ENCODE measurements around the gene FMNL1. TPM values are rescaled to one million over a fixed set of nuclear protein-coding genes. Genes with fewer than 3 reads are reported as not detected.

Gene FMNL1, protein sequence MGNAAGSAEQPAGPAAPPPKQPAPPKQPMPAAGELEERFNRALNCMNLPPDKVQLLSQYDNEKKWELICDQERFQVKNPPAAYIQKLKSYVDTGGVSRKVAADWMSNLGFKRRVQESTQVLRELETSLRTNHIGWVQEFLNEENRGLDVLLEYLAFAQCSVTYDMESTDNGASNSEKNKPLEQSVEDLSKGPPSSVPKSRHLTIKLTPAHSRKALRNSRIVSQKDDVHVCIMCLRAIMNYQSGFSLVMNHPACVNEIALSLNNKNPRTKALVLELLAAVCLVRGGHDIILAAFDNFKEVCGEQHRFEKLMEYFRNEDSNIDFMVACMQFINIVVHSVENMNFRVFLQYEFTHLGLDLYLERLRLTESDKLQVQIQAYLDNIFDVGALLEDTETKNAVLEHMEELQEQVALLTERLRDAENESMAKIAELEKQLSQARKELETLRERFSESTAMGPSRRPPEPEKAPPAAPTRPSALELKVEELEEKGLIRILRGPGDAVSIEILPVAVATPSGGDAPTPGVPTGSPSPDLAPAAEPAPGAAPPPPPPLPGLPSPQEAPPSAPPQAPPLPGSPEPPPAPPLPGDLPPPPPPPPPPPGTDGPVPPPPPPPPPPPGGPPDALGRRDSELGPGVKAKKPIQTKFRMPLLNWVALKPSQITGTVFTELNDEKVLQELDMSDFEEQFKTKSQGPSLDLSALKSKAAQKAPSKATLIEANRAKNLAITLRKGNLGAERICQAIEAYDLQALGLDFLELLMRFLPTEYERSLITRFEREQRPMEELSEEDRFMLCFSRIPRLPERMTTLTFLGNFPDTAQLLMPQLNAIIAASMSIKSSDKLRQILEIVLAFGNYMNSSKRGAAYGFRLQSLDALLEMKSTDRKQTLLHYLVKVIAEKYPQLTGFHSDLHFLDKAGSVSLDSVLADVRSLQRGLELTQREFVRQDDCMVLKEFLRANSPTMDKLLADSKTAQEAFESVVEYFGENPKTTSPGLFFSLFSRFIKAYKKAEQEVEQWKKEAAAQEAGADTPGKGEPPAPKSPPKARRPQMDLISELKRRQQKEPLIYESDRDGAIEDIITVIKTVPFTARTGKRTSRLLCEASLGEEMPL
- total RNA-seq (100 to 1,000 TPM; 324 to 595 (median 396) TPM), polyA plus RNA-seq (10 to 100 TPM; 19.0 to 36.4 TPM), total RNA-seq (322 reads per million, percentile 96 among the genes with 10 or more reads in this experiment)

DNA sequence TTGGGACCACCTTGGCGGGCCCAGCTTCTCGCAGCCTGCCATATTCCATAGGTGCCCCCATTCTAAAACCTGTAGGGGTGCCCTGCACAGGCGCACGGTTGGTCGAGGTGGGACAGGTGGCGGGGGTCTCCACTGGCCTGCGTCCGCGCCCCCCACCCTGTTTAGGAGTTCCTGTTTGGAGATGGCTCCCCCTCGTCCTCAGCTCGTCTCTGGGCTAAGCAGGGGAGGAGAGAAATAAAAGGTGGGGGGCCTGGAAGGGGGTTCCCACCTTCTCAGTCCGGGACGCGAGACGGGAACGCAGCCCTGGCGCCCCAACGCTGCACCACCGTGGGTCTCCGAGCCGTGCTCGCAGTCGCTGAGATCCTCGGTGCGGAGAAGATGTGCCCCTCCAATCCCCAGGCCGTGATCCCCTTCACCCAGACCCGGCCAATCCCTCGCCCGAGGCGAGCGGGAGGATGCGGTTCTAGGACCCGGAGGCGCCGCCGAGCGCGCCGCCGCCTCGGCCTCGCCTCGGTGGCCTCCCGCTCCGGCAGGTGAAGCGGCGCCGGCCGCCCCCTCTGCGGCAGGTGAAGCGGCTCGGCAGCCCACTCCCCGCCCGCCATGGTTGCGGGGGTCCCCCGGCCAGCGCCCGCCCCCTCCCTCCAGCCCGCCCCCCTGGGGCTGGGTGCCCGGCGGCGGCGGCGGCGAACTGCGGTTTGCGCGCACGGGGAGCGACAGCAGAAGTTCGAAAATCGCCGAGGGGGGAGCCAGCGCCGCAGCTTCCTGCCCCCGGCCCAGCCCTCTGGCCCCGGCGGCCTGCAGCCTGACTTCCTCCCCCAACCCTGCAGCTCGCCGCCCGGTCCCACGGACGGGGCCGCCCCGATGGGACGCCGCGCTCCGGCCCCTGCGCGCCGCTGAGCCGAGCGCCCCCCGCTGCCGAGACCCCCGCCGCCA is at the start of gene FMNL1:
Gene FMNL1 (plus strand): TSS at position 805 of the 933 bp plus-strand sequence. CDS start 240 bp downstream, outside the sequence.
- H3K27me3 ChIP-seq (ENCODE audit: control insufficient read depth in 2 of 2, insufficient read depth in 2 of 2, low read length in 2 of 2) = no peaks in the 10 kb centered on the region
- Mint-ChIP-seq H3K27ac (peak within 1 kb of the TSS; percentile 96 to 100 (median 99)), H3K4me3 (peak within 1 kb of the TSS; percentile 93 to 100 (median 98)), H3K9me3 (peaks cover 0 to 2% (median 0%) of the 10 kb centered on the region in 11 donors), H3K27me3 (no peaks in the 10 kb centered on the region), H3K4me1 (peaks cover 35 to 69% (median 47%) of the 10 kb centered on the region in 7 donors), H3K36me3 (peaks cover 0 to 60% (median 14%) of the 10 kb centered on the region in 5 donors)
- intact Hi-C loops (cut with micrococcal nuclease) = loop anchor here (1.0 to 2.0 kb wide), 2 partner anchors 8 to 49 kb away; no protein-coding TSS in a partner anchor
- ATAC-seq (peak; percentile 21), DNase-seq (peak; percentile 47 to 76 (median 57))
- H3K36me3 ChIP-seq (ENCODE audit: control insufficient read depth in 2 of 3, insufficient read depth in 3 of 3, low read length in 3 of 3) = peaks cover 0 to 15% (median 3%) of the 10 kb centered on the region in 3 experiments
- H3K4me1 ChIP-seq (ENCODE audit: control insufficient read depth in 2 of 2, insufficient read depth in 2 of 2, low read length in 2 of 2) = peaks cover 39% of the 10 kb centered on the region in 2 donors
- peak within 1 kb of the TSS; percentile 96 for H3K27ac ChIP-seq (ENCODE audit: low read depth, low read length)
- CTCF ChIA-PET = interaction anchor here (0.8 to 13.6 kb wide), 8 partner anchors 12 to 164 kb away, joined by 4 to 397 read pairs (median 20); no protein-coding TSS in a partner anchor
- no peaks in the 10 kb centered on the region for H3K9me3 ChIP-seq (ENCODE audit: control insufficient read depth in 2 of 3, low read length in 3 of 3)
- peak within 1 kb of the TSS; percentile 91 for H3K4me3 ChIP-seq (ENCODE audit: low read length)
- POLR2A ChIA-PET = interaction anchor here (0.7 to 23.4 kb wide), 16 partner anchors 23 to 97 kb away, joined by 3 to 851 read pairs (median 3); partner anchors contain the start of genes HEXIM1, HEXIM2 and MAP3K14

DNA sequence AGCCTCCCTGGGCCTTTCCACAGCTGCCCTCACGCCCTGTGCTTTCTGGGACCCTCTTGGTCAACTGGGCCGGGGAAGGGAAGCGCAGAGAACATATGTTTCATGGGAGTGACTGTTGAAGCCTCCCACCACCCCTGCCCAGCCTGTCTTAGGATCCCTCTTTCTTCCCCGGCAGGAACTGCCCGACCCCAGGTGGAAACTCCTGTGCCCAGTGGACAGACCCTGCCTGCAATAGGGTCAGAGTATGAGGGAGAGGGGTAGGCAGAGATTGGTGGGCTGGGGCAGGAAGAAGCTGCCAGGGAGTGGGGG is 49.5 kb upstream of the FMNL1 start:
- H3K27ac ChIP-seq (ENCODE audit: low read depth, low read length) = peak overlapping the region; percentile 63
- POLR2A ChIA-PET = interaction anchor here (0.9 to 3.7 kb wide), 11 partner anchors 10 to 144 kb away, joined by 3 to 73 read pairs (median 7); partner anchors contain the start of genes ACBD4, HEXIM1 and HEXIM2
- no peaks in the 10 kb centered on the region for H3K27me3 Mint-ChIP-seq
- peaks cover 8 to 31% (median 24%) of the 10 kb centered on the region in 7 donors for H3K4me1 Mint-ChIP-seq
- peaks cover 7 to 14% of the 10 kb centered on the region in 2 donors for H3K4me1 ChIP-seq (ENCODE audit: control insufficient read depth in 2 of 2, insufficient read depth in 2 of 2, low read length in 2 of 2)
- no peaks in the 10 kb centered on the region for H3K36me3 Mint-ChIP-seq
- H3K9me3 Mint-ChIP-seq = no peaks in the 10 kb centered on the region
- no peak for DNase-seq
- H3K27me3 ChIP-seq (ENCODE audit: control insufficient read depth in 2 of 2, insufficient read depth in 2 of 2, low read length in 2 of 2) = no peaks in the 10 kb centered on the region
- H3K27ac Mint-ChIP-seq = peak overlapping the region in 8 of 9 donors; percentile 38 to 97 (median 80)
- H3K9me3 ChIP-seq (ENCODE audit: control insufficient read depth in 2 of 3, low read length in 3 of 3) = no peaks in the 10 kb centered on the region
- H3K4me3 ChIP-seq (ENCODE audit: low read length) = peak overlapping the region; percentile 65
- no peaks in the 10 kb centered on the region for H3K36me3 ChIP-seq (ENCODE audit: control insufficient read depth in 2 of 3, insufficient read depth in 3 of 3, low read length in 3 of 3)
- ATAC-seq = no peak
- CTCF ChIA-PET = interaction anchor here (0.9 to 3.1 kb wide), 5 partner anchors 10 to 114 kb away, joined by 3 to 20 read pairs (median 13); partner anchors contain the start of genes ACBD4 and HEXIM2
- H3K4me3 Mint-ChIP-seq = peak overlapping the region in 9 of 10 donors; percentile 16 to 95 (median 82)
- intact Hi-C loops (cut with micrococcal nuclease) = loop anchor here (1.0 to 2.0 kb wide), 4 partner anchors 11 to 51 kb away; partner anchors contain the start of gene HEXIM2 (in 2 of the 2)

DNA sequence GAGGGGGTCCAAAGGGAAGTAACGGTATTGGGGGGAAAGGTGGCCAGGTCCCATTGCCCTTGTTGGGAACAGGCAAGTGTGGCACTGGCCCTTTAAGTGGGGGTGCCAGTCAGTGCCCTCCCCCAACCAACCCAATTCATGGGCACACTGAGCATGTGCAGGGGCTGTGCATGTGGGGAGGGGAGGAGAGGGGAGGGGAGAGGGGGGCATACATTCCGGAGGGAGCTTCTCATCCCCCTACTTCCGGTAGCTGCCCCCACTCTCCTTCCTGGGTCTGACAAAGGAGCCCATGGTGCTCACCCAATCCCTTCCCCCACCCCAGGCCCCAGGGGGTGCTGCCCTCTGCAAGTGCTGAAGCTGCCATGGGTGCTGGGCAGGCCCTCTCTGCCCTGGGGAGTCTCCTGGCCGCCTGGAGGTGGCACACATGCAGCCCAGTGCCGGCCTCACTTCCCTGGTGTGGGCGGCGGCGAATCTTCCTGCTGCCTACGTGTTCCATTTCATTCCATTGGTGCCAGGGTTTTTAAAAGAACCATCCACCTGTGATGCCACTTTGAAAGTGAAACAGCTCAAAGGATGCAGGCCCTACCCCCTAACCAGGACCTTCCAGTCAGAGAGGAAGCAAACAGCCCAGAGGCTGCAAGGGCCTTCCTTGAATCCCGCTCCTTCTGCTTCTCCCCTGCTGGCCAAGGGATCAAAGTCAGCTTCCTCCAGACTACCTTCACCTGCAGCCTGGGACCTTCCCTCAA is 49.0 kb upstream of the FMNL1 start:
- intact Hi-C loops (cut with micrococcal nuclease) = loop anchor here (1.0 to 2.0 kb wide), 4 partner anchors 11 to 50 kb away; partner anchors contain the start of gene HEXIM2 (in 2 of the 2)
- POLR2A ChIA-PET = interaction anchor here (0.7 to 3.7 kb wide), 15 partner anchors 10 to 143 kb away, joined by 3 to 73 read pairs (median 6); partner anchors contain the start of genes ACBD4, FMNL1, HEXIM1 and HEXIM2
- H3K36me3 Mint-ChIP-seq = no peaks in the 10 kb centered on the region
- no peaks in the 10 kb centered on the region for H3K9me3 Mint-ChIP-seq
- peak in 8 of 9 donors; percentile 45 to 61 (median 55) for DNase-seq
- H3K4me3 ChIP-seq (ENCODE audit: low read length) = peak overlapping the region; percentile 65
- H3K4me3 Mint-ChIP-seq = peak overlapping the region; percentile 71 to 95 (median 86)
- no peaks in the 10 kb centered on the region for H3K9me3 ChIP-seq (ENCODE audit: control insufficient read depth in 2 of 3, low read length in 3 of 3)
- peak; percentile 79 for ATAC-seq
- H3K27me3 Mint-ChIP-seq = no peaks in the 10 kb centered on the region
- no peaks in the 10 kb centered on the region for H3K27me3 ChIP-seq (ENCODE audit: control insufficient read depth in 2 of 2, insufficient read depth in 2 of 2, low read length in 2 of 2)
- H3K36me3 ChIP-seq (ENCODE audit: control insufficient read depth in 2 of 3, insufficient read depth in 3 of 3, low read length in 3 of 3) = no peaks in the 10 kb centered on the region
- H3K4me1 Mint-ChIP-seq = peaks cover 8 to 31% (median 24%) of the 10 kb centered on the region in 7 donors
- H3K4me1 ChIP-seq (ENCODE audit: control insufficient read depth in 2 of 2, insufficient read depth in 2 of 2, low read length in 2 of 2) = peaks cover 7 to 14% of the 10 kb centered on the region in 2 donors
- peak overlapping the region; percentile 63 for H3K27ac ChIP-seq (ENCODE audit: low read depth, low read length)
- peak overlapping the region; percentile 63 to 98 (median 94) for H3K27ac Mint-ChIP-seq
- CTCF ChIA-PET = interaction anchor here (0.9 to 3.1 kb wide), 7 partner anchors 11 to 114 kb away, joined by 3 to 20 read pairs (median 3); partner anchors contain the start of genes ACBD4 and HEXIM2

DNA sequence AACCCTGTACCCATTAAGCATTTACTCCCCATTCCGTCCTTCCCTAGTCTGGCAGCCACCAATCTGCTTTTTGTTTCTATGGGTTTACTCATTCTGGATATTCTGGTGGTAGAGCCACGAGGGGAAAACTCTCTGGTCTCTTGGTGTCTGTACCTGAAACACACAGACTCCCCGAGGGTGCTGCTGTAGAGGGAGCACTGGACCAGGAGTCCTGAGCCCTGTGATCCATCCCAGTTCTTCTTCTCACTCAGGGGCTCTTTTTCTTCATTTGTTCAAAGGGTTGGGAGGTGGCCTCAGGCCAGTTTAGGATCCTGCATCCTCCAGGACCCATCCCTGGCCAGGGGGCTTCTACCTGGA is 45.9 kb upstream of the FMNL1 start:
- no peak overlapping the region for H3K4me3 Mint-ChIP-seq
- POLR2A ChIA-PET = interaction anchor here (0.6 to 1.8 kb wide), 2 partner anchors 14 to 839 kb away, joined by 4 to 6 read pairs; partner anchors contain the start of gene HEXIM2
- DNase-seq (no peak), ATAC-seq (no peak)
- no peaks in the 10 kb centered on the region for H3K27me3 Mint-ChIP-seq
- no peaks in the 10 kb centered on the region for H3K9me3 Mint-ChIP-seq
- CTCF ChIA-PET = no interaction called here
- peaks cover 6 to 29% (median 22%) of the 10 kb centered on the region in 7 donors for H3K4me1 Mint-ChIP-seq
- H3K27ac Mint-ChIP-seq = peak overlapping the region in 1 of 9 donors; percentile 35
- H3K4me1 ChIP-seq (ENCODE audit: control insufficient read depth in 2 of 2, insufficient read depth in 2 of 2, low read length in 2 of 2) = peaks cover 7 to 14% of the 10 kb centered on the region in 2 donors
- H3K4me3 ChIP-seq (ENCODE audit: low read length) = no peak overlapping the region
- intact Hi-C loops (cut with micrococcal nuclease) = no loop called here
- H3K36me3 Mint-ChIP-seq = no peaks in the 10 kb centered on the region
- H3K9me3 ChIP-seq (ENCODE audit: control insufficient read depth in 2 of 3, low read length in 3 of 3) = no peaks in the 10 kb centered on the region
- H3K27me3 ChIP-seq (ENCODE audit: control insufficient read depth in 2 of 2, insufficient read depth in 2 of 2, low read length in 2 of 2) = no peaks in the 10 kb centered on the region
- no peaks in the 10 kb centered on the region for H3K36me3 ChIP-seq (ENCODE audit: control insufficient read depth in 2 of 3, insufficient read depth in 3 of 3, low read length in 3 of 3)
- H3K27ac ChIP-seq (ENCODE audit: low read depth, low read length) = no peak overlapping the region

DNA sequence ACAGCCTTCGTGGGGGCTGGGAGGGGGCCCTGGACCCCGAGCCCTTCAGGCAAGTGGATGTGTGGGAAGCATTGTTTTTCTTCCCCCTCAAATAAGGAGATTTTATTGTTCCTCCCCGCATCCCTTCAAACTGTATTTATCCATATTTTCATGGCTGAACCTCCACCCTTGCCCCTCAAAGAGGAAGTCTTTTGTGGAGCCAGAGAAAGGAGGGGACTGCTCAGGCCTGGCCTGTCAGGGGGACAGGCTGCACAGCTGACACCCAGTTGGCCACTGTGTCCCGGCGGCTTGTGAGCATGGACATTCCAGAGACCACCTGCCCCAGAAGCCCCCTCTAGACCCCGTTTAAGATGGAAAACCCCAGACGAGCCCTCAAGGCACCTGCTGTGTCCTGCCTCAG is 44.1 kb upstream of the FMNL1 start:
- no peaks in the 10 kb centered on the region for H3K36me3 Mint-ChIP-seq
- Histone ChIP-seq H3K4me3 (ENCODE audit: low read length) (no peak overlapping the region), H3K27ac (ENCODE audit: low read depth, low read length) (no peak overlapping the region), H3K36me3 (ENCODE audit: control insufficient read depth in 2 of 3, insufficient read depth in 3 of 3, low read length in 3 of 3) (no peaks in the 10 kb centered on the region), H3K9me3 (ENCODE audit: control insufficient read depth in 2 of 3, low read length in 3 of 3) (no peaks in the 10 kb centered on the region), H3K4me1 (ENCODE audit: control insufficient read depth in 2 of 2, insufficient read depth in 2 of 2, low read length in 2 of 2) (peaks cover 0 to 1% of the 10 kb centered on the region in 2 donors), H3K27me3 (ENCODE audit: control insufficient read depth in 2 of 2, insufficient read depth in 2 of 2, low read length in 2 of 2) (no peaks in the 10 kb centered on the region)
- H3K4me3 Mint-ChIP-seq = no peak overlapping the region
- no peak for DNase-seq
- ATAC-seq = no peak
- H3K27ac Mint-ChIP-seq = no peak overlapping the region
- peaks cover 0 to 11% (median 8%) of the 10 kb centered on the region in 7 donors for H3K4me1 Mint-ChIP-seq
- no peaks in the 10 kb centered on the region for H3K9me3 Mint-ChIP-seq
- intact Hi-C loops (cut with micrococcal nuclease) = no loop called here
- no peaks in the 10 kb centered on the region for H3K27me3 Mint-ChIP-seq
- ChIA-PET POLR2A (no interaction called here), CTCF (interaction anchor here (0.6 kb wide), 1 partner anchor 42 kb away, joined by 3 read pairs; no protein-coding TSS in a partner anchor)

Data from naive thymus-derived CD4-positive, alpha-beta T cell (primary cell).